Measurements from ENCODE around the gene TSPAN18.

The TSPAN18 gene

GRCh38 chr11:44788536-44789261, 61.9 kb downstream of the TSPAN18 start:
- no peak overlapping the region for H3K4me3 Mint-ChIP-seq
- H3K27me3 Mint-ChIP-seq, result peaks cover 27% of the 10 kb centered on the region
- H3K36me3 Mint-ChIP-seq (ENCODE audit: low read depth), result no peaks in the 10 kb centered on the region
- H3K4me1 Mint-ChIP-seq (ENCODE audit: low read depth), result no peaks in the 10 kb centered on the region
- intact Hi-C loops (cut with micrococcal nuclease), result no loop called here
- H3K27ac Mint-ChIP-seq, result no peak overlapping the region
- no peaks in the 10 kb centered on the region for H3K9me3 Mint-ChIP-seq

- intact Hi-C loops (cut with micrococcal nuclease), result no loop called here
- Mint-ChIP-seq H3K9me3 (no peaks in the 10 kb centered on the region), H3K36me3 (ENCODE audit: low read depth) (no peaks in the 10 kb centered on the region), H3K27me3 (peaks cover 25% of the 10 kb centered on the region), H3K4me3 (no peak overlapping the region), H3K27ac (no peak overlapping the region), H3K4me1 (ENCODE audit: low read depth) (no peaks in the 10 kb centered on the region)
Measured at GRCh38 chr11:44789496-44789895, 62.7 kb downstream of the TSPAN18 start.

- no peaks in the 10 kb centered on the region for H3K4me1 Mint-ChIP-seq (ENCODE audit: low read depth)
- peaks cover 23% of the 10 kb centered on the region for H3K27me3 Mint-ChIP-seq
- H3K9me3 Mint-ChIP-seq, result no peaks in the 10 kb centered on the region
- no peaks in the 10 kb centered on the region for H3K36me3 Mint-ChIP-seq (ENCODE audit: low read depth)
- intact Hi-C loops (cut with micrococcal nuclease), result no loop called here
- no peak overlapping the region for H3K27ac Mint-ChIP-seq
- no peak overlapping the region for H3K4me3 Mint-ChIP-seq
Measured at GRCh38 chr11:44790211-44790610, 63.4 kb downstream of the TSPAN18 start.

GRCh38 chr11:44791316-44791925, 64.7 kb downstream of the TSPAN18 start:
- Mint-ChIP-seq H3K27me3 (peaks cover 22% of the 10 kb centered on the region), H3K4me1 (ENCODE audit: low read depth) (no peaks in the 10 kb centered on the region), H3K36me3 (ENCODE audit: low read depth) (no peaks in the 10 kb centered on the region), H3K4me3 (no peak overlapping the region), H3K9me3 (no peaks in the 10 kb centered on the region), H3K27ac (no peak overlapping the region)
- intact Hi-C loops (cut with micrococcal nuclease), result no loop called here

- Mint-ChIP-seq H3K4me3 (no peak overlapping the region), H3K36me3 (ENCODE audit: low read depth) (no peaks in the 10 kb centered on the region), H3K27me3 (peaks cover 21% of the 10 kb centered on the region), H3K9me3 (no peaks in the 10 kb centered on the region), H3K27ac (no peak overlapping the region), H3K4me1 (ENCODE audit: low read depth) (no peaks in the 10 kb centered on the region)
- intact Hi-C loops (cut with micrococcal nuclease), result no loop called here
Measured at GRCh38 chr11:44792171-44792570, 65.4 kb downstream of the TSPAN18 start.

- Mint-ChIP-seq H3K36me3 (ENCODE audit: low read depth) (no peaks in the 10 kb centered on the region), H3K9me3 (no peaks in the 10 kb centered on the region), H3K4me1 (ENCODE audit: low read depth) (no peaks in the 10 kb centered on the region), H3K27ac (no peak overlapping the region), H3K27me3 (peaks cover 14% of the 10 kb centered on the region), H3K4me3 (no peak overlapping the region)
- intact Hi-C loops (cut with micrococcal nuclease), result no loop called here
Measured at GRCh38 chr11:44793350-44794090, 66.8 kb downstream of the TSPAN18 start.

- H3K27ac Mint-ChIP-seq, result no peak overlapping the region
- no peak overlapping the region for H3K4me3 Mint-ChIP-seq
- no peaks in the 10 kb centered on the region for H3K4me1 Mint-ChIP-seq (ENCODE audit: low read depth)
- H3K27me3 Mint-ChIP-seq, result peaks cover 5% of the 10 kb centered on the region
- no peaks in the 10 kb centered on the region for H3K36me3 Mint-ChIP-seq (ENCODE audit: low read depth)
- H3K9me3 Mint-ChIP-seq, result no peaks in the 10 kb centered on the region
- intact Hi-C loops (cut with micrococcal nuclease), result no loop called here
Measured at GRCh38 chr11:44795803-44796535, 69.2 kb downstream of the TSPAN18 start.

- H3K9me3 Mint-ChIP-seq, result no peaks in the 10 kb centered on the region
- no peak overlapping the region for H3K27ac Mint-ChIP-seq
- intact Hi-C loops (cut with micrococcal nuclease), result no loop called here
- H3K36me3 Mint-ChIP-seq (ENCODE audit: low read depth), result no peaks in the 10 kb centered on the region
- H3K4me3 Mint-ChIP-seq, result no peak overlapping the region
- H3K4me1 Mint-ChIP-seq (ENCODE audit: low read depth), result no peaks in the 10 kb centered on the region
- H3K27me3 Mint-ChIP-seq, result peaks cover 6% of the 10 kb centered on the region
Measured at GRCh38 chr11:44797051-44797450, 70.3 kb downstream of the TSPAN18 start.

- peaks cover 10% of the 10 kb centered on the region for H3K27me3 Mint-ChIP-seq
- H3K4me1 Mint-ChIP-seq (ENCODE audit: low read depth), result no peaks in the 10 kb centered on the region
- H3K27ac Mint-ChIP-seq, result no peak overlapping the region
- intact Hi-C loops (cut with micrococcal nuclease), result no loop called here
- no peaks in the 10 kb centered on the region for H3K36me3 Mint-ChIP-seq (ENCODE audit: low read depth)
- no peak overlapping the region for H3K4me3 Mint-ChIP-seq
- H3K9me3 Mint-ChIP-seq, result no peaks in the 10 kb centered on the region
Measured at GRCh38 chr11:44797886-44798606, 71.3 kb downstream of the TSPAN18 start.

GRCh38 chr11:44798607-44798972, 71.8 kb downstream of the TSPAN18 start:
- no peaks in the 10 kb centered on the region for H3K36me3 Mint-ChIP-seq (ENCODE audit: low read depth)
- H3K4me3 Mint-ChIP-seq, result no peak overlapping the region
- H3K4me1 Mint-ChIP-seq (ENCODE audit: low read depth), result no peaks in the 10 kb centered on the region
- intact Hi-C loops (cut with micrococcal nuclease), result no loop called here
- no peak overlapping the region for H3K27ac Mint-ChIP-seq
- peaks cover 10% of the 10 kb centered on the region for H3K27me3 Mint-ChIP-seq
- H3K9me3 Mint-ChIP-seq, result no peaks in the 10 kb centered on the region

GRCh38 chr11:44799012-44799411, 72.2 kb downstream of the TSPAN18 start:
- Mint-ChIP-seq H3K4me1 (ENCODE audit: low read depth) (no peaks in the 10 kb centered on the region), H3K27me3 (peaks cover 10% of the 10 kb centered on the region), H3K9me3 (no peaks in the 10 kb centered on the region), H3K36me3 (ENCODE audit: low read depth) (no peaks in the 10 kb centered on the region), H3K27ac (no peak overlapping the region), H3K4me3 (no peak overlapping the region)
- intact Hi-C loops (cut with micrococcal nuclease), result no loop called here

- Mint-ChIP-seq H3K36me3 (ENCODE audit: low read depth) (no peaks in the 10 kb centered on the region), H3K9me3 (no peaks in the 10 kb centered on the region), H3K27ac (no peak overlapping the region), H3K4me1 (ENCODE audit: low read depth) (no peaks in the 10 kb centered on the region), H3K4me3 (no peak overlapping the region), H3K27me3 (peaks cover 9% of the 10 kb centered on the region)
- intact Hi-C loops (cut with micrococcal nuclease), result no loop called here
Measured at GRCh38 chr11:44802347-44802746, 75.6 kb downstream of the TSPAN18 start.

GRCh38 chr11:44803009-44803408, 76.2 kb downstream of the TSPAN18 start:
- Mint-ChIP-seq H3K9me3 (no peaks in the 10 kb centered on the region), H3K4me3 (no peak overlapping the region), H3K27ac (no peak overlapping the region), H3K36me3 (ENCODE audit: low read depth) (no peaks in the 10 kb centered on the region), H3K4me1 (ENCODE audit: low read depth) (no peaks in the 10 kb centered on the region), H3K27me3 (peaks cover 9% of the 10 kb centered on the region)
- intact Hi-C loops (cut with micrococcal nuclease), result no loop called here

Data from dendritic cell treated with granulocyte-macrophage colony-stimulating factor and Interleukin-4, amounts not matched to agents 40 ng/mL and 50 ng/mL, for 4 days (primary cell).